SU-DHL-6 (cell line): ENCODE results near the gene PGAP6.

Experiments
- EZH2phosphoT487 ChIP-seq: fragments of 200-600 bp; sonication (generic), shearing (Covaris generic); conservative IDR thresholded peaks from 2 replicates; pipeline ENCODE4 v1.6.1; 2018; ENCODE audit warnings: mild to moderate bottlenecking, antibody characterized with exemption, low read length, moderate library complexity, mixed read lengths
- TF ChIP-seq, protein P1 (sequence below): fragments of 200-600 bp; sonication (generic); IDR thresholded peaks from one replicate; pipeline ENCODE4 v1.5.1; 2017; ENCODE audit warnings: antibody characterized with exemption, mild to moderate bottlenecking, low read length, moderate library complexity; ENCODE audit not compliant: insufficient read depth, poor library complexity, severe bottlenecking

DNA sequence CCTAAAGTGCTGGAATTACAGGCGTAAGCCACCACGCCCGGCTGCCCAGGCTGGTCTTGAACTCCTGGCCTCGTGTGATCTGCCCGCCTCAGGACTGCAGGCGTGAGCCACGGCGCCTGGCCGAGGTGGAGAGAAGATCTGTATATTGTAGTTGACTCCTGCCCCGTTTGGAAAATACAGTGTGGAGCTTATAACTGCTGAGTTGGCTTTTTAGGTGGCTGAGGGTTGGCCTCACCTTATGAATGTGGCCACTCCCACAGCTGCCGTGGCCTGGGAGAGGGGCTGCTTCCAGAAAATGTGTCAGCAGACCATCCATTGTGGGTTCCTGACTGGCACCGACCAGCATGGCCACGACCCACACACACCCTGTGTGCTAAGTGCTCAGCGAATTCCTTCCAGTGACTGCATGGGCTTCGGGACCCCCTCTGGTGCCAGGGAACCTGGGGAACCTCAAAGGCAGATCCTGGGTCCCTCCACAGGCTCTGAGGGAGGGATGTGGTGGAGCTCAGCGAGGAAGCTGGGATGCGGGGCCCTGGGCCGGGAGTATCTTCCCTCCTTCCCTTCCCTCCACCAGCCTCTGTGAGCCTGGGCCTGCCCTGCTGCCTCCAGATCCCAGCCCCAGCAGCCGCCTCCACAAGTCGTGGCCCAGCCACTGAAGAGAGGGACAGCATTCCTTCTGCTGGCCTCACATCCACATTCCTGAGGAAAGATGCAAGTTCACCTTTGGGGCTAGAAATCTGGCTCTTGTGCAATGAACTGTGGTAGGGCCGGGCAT, 32.8 kb upstream of the PGAP6 start:
- TF ChIP-seq, protein P1, sequence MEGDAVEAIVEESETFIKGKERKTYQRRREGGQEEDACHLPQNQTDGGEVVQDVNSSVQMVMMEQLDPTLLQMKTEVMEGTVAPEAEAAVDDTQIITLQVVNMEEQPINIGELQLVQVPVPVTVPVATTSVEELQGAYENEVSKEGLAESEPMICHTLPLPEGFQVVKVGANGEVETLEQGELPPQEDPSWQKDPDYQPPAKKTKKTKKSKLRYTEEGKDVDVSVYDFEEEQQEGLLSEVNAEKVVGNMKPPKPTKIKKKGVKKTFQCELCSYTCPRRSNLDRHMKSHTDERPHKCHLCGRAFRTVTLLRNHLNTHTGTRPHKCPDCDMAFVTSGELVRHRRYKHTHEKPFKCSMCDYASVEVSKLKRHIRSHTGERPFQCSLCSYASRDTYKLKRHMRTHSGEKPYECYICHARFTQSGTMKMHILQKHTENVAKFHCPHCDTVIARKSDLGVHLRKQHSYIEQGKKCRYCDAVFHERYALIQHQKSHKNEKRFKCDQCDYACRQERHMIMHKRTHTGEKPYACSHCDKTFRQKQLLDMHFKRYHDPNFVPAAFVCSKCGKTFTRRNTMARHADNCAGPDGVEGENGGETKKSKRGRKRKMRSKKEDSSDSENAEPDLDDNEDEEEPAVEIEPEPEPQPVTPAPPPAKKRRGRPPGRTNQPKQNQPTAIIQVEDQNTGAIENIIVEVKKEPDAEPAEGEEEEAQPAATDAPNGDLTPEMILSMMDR, result no peak
- TF ChIP-seq EZH2phosphoT487, result no peak
